NCI-H748 (cell line): ENCODE measurements around the gene YPEL1.
"Not testable (repeated sequence)": the region's sequence is repeated elsewhere in the genome, so short reads cannot be mapped to it uniquely, and the experiment has no call there.

Experiments used
- DNase-seq: peaks from one replicate; lab custom pipeline; 2025; ENCODE audit not compliant: unreplicated experiment; lab: John Stamatoyannopoulos, UW

Gene YPEL1

DNA sequence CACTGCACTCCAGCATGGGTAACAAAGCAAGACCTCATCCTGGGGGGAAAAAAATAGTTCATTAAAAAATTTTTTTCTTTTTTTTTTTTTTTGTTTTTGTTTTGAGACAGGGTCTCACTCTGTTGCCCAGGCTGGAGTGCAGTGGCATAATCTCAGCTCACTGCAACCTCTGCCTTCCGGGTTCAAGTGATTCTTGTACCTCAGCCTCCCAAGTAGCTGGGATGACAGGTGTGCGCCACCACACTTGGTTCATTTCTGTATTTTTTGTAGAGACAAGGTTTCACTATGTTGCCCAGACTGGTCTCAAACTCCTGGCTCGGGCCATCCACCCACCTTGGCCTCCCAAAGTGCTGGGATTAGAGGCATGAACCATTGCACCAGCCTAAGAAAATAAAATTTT, 11.1 kb downstream of the YPEL1 start:
- not testable (repeated sequence) for DNase-seq

GRCh38 chr22:21721195-21721852, 14.3 kb downstream of the YPEL1 start:
- not testable (repeated sequence) for DNase-seq

GRCh38 chr22:21720191-21720859, 15.3 kb downstream of the YPEL1 start:
- DNase-seq, result not testable (repeated sequence)

DNA sequence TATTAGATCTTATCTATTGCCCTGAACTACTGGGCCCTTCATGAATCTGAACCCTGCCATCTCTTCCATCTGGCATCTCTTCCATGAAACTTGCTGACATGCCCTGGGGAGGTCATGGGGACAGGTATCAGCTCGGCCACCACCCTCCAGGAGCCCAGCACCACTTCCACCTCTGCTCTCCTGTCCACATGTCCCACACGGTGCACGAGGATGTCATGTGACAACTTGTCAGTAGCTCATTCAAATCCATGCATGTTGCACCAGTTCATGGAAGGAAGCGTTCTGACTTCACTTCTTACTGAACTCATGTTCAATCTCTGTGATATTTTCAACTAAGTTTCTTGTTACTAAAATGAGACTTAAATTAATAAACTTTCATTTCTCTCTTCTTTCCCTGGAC, 16.6 kb downstream of the YPEL1 start:
- no peak for DNase-seq

DNA sequence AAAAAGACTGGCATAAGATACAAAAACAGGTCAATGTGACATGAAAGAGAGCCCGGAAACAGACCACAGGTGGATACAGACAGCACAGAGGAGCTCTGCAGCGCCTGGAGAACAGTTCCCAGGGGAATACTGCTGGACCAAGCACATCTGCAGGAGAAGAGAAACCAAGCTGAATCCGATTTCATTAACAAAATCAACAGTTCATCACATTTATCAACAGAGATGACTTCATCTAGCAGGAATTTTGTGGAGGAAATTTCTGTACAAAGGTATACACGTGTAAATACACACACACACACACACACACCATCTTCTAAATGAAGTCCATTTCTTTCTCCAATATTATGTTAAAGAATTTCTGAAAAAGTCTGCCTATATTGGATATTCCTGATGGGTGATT, 17.1 kb downstream of the YPEL1 start:
- DNase-seq, result no peak

DNA sequence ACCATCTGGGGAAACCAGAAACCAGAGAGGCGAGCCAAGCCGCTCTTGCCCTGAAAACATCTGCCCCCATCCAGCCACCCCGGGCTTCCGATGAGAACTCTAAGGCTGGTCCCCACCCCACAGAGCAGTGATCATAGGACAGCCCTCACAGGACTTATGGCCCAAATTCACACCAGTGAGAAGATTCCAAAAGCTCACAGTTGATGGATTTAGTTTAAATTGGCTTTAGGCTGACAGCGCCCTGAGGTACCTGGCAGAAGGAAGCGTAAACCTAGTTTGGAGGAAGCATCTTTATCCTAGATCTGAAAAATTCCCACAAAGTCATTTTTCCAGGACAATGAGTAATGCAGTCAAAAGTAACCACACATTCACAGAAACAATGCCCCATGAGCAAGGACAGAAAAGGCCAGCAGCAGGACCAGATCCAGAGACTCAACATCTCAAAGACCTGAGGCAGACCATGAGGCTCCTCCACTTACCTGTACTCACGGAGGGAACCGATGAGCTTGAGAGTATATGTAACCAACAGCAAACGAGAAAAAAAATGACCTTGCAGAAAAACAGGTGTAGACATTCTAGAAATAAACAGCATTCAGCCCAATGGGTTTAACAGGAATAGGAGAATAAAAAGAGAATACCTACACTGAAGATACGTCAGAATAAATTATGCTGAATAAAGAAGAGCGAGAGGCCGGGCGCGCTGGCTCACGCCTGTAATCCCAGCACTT, 19.0 kb downstream of the YPEL1 start:
- not testable (repeated sequence) for DNase-seq

DNA sequence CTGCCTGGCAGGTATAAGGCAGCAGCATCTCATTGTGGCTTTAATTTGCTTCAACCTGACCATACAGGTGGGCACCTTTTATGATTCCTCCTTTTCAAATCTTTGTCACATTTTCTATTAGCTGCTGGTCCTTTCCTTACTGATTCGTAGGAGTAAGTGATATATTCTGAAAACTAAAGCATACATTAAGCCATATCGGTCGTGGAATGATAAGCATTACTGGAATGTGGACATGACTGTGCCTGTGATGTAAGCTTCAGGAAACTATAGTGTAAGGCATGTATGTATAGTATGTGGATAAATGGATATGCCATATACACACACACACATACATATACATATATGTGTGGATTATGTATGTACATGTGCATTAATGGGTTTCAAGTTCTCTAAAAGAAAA, 20.8 kb downstream of the YPEL1 start:
- DNase-seq, result no peak

DNA sequence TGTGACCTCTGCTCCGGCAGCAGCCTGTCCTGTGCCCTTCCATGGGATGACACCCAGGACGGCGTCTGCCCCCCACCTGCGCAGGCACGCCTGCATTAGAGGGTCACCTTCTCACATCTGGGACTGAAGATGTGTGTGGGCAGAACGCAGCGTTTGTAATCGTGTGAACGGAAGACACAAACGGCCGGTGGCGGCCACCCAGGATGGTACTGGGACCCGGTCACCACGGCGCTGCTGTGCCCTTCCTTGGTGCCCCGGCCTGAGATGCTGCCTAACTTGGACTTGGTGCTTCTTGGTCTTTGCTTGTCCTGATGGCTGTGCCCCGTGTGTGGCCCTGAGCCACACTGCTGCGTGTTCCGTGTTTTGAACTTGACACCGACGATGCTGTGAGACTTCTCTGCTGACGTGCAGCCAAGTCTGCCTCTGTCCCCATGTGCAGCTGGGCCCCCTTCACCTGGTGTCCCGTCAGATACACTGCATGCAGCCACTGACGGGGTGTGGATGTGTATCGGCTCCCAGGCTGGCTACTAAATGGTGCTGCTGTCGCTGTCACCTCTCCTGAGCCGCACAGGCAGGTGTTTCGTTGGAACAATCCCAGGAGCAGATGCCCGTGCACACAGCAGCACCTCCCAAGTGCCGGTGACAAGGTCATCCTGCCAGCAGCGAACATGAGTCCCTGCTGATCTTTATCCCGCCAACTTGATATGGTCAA, 21.4 kb downstream of the YPEL1 start:
- no peak for DNase-seq

DNA sequence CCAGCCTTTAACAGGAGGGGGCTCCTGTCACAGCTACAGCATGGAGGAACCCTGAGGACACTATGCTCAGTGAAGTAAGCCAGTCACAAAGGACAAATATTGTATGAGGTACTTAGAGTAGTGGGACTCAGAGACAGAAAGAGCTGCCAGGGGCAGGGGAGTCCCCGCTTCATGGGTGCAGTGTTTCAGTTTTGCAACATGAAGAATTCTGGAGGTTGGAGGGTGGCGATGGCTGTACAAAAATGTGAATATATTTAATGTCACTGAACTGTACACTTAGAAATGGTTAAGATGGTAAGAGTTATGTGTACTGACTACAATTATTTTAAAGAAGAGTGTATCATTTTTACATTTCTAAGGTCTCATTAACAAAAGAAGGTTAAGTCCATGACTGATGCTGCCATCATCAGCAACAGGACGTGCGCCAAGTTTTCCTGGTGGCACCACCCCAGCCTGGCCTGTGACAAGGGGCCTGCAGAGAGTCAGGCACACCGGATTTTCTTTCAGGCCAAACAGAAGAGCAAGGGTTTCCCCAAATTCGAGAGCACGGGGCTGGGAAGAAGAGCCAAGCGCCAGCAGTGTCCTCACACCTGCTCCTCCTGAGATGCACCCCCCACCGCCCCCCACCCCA, 22.1 kb downstream of the YPEL1 start:
- DNase-seq, result no peak

GRCh38 chr22:21712751-21713427, 22.7 kb downstream of the YPEL1 start:
- DNase-seq, result peak; percentile 61

DNA sequence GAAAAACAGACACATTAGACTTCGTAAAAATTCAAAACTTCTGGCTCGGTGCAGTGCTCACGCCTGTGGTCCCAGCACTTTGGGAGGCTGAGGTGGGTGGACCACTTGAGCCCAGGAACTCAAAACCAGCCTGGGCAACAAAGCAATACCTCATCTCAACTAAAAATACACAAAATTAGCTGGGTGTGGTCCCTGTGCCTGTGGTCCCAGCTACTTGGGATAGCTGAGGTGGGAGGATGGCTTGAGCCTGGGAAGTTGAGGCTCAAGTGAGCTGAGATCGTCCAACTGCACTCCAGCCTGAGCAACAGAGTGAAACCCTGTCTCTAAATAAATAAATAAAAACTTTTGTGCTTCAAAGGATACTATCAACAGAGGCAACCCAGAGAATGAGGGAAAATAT, 23.7 kb downstream of the YPEL1 start:
- no peak for DNase-seq

- no peak for DNase-seq
Observed at GRCh38 chr22:21710156-21710555, 25.4 kb downstream of the YPEL1 start.

- DNase-seq, result no peak
Observed at GRCh38 chr22:21709688-21710087, 25.9 kb downstream of the YPEL1 start.

DNA sequence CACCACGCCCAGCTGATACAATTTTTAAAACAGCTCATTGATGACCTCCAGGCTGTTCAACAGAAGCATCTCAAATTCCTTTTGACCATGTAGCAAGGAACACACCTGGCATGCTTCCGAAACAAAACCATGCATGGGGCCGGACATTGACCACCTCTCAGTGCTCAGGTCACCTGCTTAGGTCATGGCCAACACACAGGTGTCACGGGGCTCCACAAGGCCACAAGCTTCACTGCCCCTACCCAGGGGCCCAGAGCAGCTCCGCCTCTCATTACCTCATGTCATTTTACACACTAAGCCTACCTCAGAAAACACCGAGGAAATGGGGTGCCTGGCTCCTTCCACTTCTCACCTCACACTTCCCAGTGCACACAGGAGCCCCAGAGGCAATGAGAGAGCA, 26.6 kb downstream of the YPEL1 start:
- no peak for DNase-seq

- DNase-seq, result peak; percentile 75
Observed at GRCh38 chr22:21707677-21708076, 27.9 kb downstream of the YPEL1 start.

DNA sequence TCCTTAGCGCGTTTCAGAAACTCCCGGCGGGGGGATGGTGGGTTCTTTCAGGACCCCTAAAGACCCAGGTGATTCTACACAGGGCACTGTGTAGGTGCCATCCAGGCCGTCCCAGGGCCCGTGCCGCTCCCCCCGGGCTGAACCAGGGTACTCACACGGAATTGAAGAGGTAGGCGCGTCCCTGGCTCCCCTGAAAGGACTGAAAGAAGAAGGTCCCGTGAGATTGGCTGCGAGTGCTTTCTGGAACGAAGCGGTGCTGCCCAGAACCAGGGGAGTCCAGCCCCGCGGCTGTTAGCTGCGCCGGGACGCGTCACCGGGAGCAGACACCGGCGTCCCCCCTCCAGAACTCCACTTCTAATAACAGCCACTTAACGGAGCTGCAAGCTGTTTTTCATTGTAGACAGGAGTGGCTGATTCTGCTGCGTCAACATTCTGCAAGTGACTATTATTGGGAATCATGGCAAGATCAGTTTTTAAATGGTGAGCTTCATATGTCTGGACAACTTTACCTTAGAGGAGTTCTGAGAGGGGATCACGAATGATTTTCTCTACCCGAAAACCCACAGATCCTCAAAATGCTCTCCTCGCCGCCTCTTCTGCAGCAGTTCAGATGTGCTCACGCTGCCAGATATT, 31.8 kb downstream of the YPEL1 start:
- no peak for DNase-seq

DNA sequence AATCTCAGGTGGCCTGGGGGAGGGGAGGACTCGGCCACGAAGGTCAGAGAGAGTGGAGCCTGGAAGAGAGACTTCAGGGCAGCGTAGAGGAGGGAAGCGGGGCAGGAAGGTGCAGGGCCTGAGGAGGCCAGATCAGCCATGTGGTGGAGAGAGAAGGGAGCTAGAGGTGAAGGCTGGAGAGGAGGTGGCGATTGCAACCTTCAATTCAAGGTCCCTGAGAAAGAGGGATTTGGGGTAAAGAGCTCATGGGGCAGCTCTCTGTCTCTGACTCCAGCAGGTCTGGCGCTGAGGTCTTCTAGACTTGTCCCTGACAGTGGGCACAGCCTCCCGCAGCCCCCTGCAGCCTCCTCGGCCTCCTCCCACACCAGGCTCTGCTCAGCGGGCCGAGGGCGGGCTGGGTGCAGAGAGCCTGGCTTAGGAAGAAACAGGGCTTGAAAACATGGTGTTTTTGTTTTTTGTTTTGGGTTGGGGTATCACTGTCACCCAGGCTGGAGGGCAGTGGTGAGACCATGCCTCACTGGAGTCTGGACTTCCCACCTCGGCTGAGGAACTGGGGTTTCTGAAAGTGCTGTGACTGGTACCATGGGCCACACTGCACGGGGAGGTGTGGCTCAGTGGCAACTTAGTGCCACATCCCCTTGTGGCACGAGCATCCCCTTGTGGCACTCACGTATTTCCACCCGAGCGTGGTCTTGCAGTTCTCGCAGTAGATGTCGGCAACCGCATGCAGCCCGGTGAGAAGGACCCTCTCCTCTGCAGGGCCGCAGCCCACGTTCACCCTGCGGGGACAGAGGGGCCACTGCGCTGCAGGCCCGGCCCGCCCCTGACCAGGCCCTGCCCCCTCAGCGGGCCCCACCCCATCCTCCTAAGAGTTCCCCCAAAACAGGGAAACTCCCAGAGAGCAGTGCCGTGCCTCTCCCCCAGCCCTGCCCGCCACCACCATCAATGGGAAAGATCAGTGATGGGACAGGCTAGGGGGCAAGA, 32.6 kb downstream of the YPEL1 start:
- no peak for DNase-seq

GRCh38 chr22:21702094-21702493, 33.5 kb downstream of the YPEL1 start:
- no peak for DNase-seq
